Amygdala (tissue), 56 donors: ENCODE results near the gene TEX261.

Source experiments
- DNase-seq, 56 donors: peaks; one replicate each; lab custom pipeline; 2025; lab: John Stamatoyannopoulos, UW

TEX261 gene

GRCh38 chr2:70960833-70961647, 33.6 kb downstream of the TEX261 start:
- no peak for DNase-seq

- DNase-seq: no peak
Measured at GRCh38 chr2:70959851-70960832, 34.5 kb downstream of the TEX261 start.

DNA sequence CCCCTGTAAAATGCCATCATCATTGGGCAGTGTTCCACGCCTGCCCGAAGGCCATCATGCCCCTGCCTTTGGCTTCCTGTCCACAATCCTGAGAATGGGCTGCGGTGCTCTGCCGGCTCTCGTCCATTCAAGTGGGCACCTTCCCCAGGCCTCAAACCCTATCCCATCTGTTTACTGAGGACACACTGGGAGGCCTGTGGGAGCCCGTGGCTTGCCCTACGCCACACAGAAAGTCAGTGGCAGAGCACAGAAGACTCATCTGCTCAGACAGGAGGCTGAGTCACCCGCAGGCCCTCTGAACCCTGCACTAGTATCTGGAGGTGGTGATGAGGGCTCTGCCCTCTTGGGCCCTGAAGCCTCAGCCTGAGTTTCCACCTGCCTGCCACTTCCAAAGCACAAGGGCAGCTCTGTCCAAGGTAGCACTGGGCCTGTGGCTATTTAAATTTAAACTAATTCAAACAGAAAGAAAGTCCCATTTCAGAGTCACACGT, 35.4 kb downstream of the TEX261 start:
- DNase-seq: no peak

- DNase-seq: no peak
Measured at GRCh38 chr2:70958759-70959158, 35.9 kb downstream of the TEX261 start.

- DNase-seq: no peak
Measured at GRCh38 chr2:70957798-70958197, 36.9 kb downstream of the TEX261 start.

- no peak for DNase-seq
Measured at GRCh38 chr2:70956141-70956540, 38.5 kb downstream of the TEX261 start.

DNA sequence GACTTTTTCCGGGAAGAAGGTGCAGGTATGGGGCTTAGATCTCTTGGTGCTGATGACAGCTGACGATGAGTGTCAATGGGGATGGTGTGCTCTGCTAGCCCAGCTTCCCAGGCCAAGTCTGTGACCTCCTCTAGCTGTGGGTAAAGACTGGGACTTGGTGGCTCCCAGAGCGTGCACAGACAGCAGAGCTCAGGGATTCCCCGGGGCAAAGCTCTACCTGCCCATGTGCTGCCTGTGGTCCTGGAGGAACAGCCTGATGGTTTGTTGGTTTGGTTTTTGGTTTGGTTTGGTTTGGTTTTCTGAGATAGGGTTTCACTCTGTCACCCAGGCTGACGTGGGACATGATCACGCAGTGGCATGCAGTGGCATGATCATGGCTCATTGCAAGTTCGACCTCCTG, 39.8 kb downstream of the TEX261 start:
- DNase-seq: no peak

- no peak for DNase-seq
Measured at GRCh38 chr2:70949086-70949485, 45.6 kb downstream of the TEX261 start.

- peak in 48 of 56 donors; percentile 6 to 79 (median 42) for DNase-seq
Measured at GRCh38 chr2:70948337-70949003, 46.2 kb downstream of the TEX261 start.

DNA sequence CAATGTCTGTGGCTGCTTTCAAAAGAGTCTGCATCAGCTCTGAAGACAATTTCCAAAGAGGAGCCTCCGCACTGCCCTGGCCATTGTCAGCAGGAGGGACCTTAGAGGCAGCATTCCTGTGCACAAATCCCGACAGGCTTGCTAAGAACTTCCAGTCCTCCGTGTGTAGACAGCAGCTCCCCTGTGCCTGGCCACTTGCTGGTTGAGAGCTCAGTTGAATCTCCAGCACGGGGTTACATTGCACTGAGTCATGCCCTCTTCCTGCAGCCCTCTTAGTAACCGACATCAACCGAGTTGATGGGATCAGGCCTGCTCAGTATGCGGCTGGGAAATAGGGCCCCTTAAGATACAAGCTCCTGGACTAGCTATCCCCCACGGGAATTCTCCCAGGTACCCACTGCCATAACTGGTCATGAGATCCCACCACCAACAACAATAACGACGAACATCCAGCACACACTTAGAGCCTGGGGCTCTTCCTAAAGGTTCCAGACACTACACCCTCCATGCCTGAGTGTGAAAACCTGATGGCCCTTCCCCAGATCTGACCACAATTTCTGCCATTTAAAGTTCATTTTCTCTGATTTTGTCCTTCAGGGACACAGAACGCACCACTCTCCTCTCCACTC, 47.0 kb downstream of the TEX261 start:
- DNase-seq: no peak

- DNase-seq: peak in 27 of 56 donors; percentile 5 to 76 (median 22)
Measured at GRCh38 chr2:70946832-70947442, 47.7 kb downstream of the TEX261 start.

- no peak for DNase-seq
Measured at GRCh38 chr2:70944111-70944690, 50.5 kb downstream of the TEX261 start.

GRCh38 chr2:70943205-70943871, 51.3 kb downstream of the TEX261 start:
- no peak for DNase-seq

- DNase-seq: no peak
Measured at GRCh38 chr2:70942396-70943204, 52.1 kb downstream of the TEX261 start.

GRCh38 chr2:70941701-70942100, 53.0 kb downstream of the TEX261 start:
- no peak for DNase-seq

DNA sequence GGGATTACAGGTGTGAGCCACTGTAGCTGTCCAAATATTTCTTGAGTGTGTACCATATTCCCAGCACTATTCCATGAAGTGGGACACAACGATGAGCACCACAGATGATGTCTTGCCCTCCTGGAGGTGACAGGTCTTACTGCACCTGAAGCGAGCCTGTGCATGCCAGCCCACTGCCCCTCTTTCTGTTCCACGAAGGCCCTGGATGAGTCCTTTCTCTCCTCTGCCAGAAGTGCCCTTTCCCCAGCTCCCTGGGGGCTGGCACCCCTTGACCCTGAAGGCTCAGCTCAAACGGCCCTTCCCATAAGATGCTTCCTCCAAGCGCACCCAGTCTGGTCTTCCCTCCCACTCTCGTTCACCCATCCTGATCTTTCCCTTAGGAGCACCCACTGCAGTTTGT, 53.5 kb downstream of the TEX261 start:
- no peak for DNase-seq

GRCh38 chr2:70939839-70940580, 54.7 kb downstream of the TEX261 start:
- no peak for DNase-seq
